ENCODE results near the gene RNF113A.
"Not testable (repeated sequence)": the region's sequence is repeated elsewhere in the genome, so short reads cannot be mapped to it uniquely, and the experiment has no call there.

Gene RNF113A

GRCh38 chrX:119833905-119834304, 37.6 kb downstream of the RNF113A start:
- DNase-seq (ENCODE audit: low read depth) = no peak

DNA sequence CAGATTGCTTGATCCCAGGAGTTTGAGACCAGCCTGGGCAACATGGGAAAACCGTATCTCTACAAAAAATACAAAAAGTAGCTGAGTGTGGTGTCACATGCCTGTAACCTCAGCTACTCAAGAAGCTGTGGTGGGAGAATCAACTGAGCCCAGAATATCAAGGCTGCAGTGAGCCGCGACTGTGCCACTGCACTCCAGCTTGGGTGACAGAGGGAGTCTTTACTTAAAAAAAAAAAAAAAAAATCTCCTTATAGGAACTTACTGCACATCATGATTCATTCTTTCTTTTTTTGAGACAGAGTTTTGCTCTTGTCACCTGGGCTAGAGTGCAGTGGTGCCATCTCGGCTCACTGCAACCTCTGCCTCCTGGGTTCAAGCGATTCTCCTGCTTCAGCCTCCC, 43.1 kb downstream of the RNF113A start:
- DNase-seq (ENCODE audit: low read depth) = no peak

GRCh38 chrX:119826399-119826959, 45.1 kb downstream of the RNF113A start:
- DNase-seq (ENCODE audit: low read depth) = no peak

DNA sequence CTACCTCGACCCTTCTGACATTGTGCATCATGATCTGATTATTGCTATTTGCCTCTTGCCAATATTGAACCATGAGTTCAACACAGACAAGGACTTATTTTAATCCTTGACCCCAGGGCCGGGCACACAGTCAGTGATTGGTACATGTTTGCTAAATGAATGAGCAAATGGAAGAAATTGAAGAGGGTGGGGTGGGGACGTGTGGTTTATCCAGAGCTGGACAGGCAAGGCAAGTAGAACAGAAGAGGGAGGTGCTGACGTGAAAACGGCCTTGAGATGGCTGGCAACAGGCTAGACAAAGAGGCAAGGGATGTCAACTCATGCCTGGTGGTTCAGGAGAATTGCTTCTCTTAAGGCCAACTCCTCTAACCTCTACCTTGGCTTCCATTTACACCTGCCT, 47.3 kb downstream of the RNF113A start:
- not testable (repeated sequence) for DNase-seq (ENCODE audit: low read depth)

DNA sequence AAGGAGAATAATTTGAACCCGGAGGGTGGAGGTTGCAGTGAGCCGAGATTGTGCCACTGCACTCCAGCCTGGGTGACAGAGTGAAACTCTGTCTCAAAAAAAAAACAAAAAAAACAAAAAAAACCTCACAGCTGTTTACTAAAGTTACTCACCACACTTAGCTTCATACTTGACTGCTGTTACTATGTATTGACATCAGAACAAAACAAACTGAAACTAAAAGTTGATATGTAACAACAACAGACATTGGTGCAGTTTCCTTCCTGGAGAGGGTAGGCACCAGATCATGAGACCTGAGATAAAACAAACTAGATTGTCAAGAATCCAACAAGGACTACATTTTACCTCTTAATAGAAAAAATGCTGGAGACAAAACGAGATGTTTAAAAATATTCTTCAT, 49.8 kb downstream of the RNF113A start:
- not testable (repeated sequence) for DNase-seq (ENCODE audit: low read depth)
